H9 (cell line): ENCODE measurements around the gene NPHS1. TPM values are rescaled to one million over a fixed set of nuclear protein-coding genes. Genes with fewer than 3 reads are reported as not detected.

ENCODE experiments used
- DNase-seq: peaks from one replicate; pipeline ENCODE4 v3.0.0-alpha.2; 2017
- H2AFZ ChIP-seq: one replicate; pipeline ENCODE4 v1.6.1; 2013; ENCODE audit warnings: mild to moderate bottlenecking, low read length, control low read depth, moderate library complexity
- H2AK5ac ChIP-seq: 2 replicates; pipeline ENCODE4 v1.6.1; 2013; ENCODE audit warnings: low read length, control low read depth, mixed read lengths; ENCODE audit not compliant: insufficient read length
- H2BK120ac ChIP-seq: one replicate; pipeline ENCODE4 v1.6.1; 2013; ENCODE audit warnings: low read depth, mild to moderate bottlenecking, low read length, control low read depth, inconsistent platforms; ENCODE audit not compliant: poor library complexity, severe bottlenecking
- H2BK12ac ChIP-seq: 2 replicates; pipeline ENCODE4 v1.6.1; 2013; ENCODE audit warnings: low read length, control low read depth, mixed read lengths, low read depth; ENCODE audit not compliant: insufficient read length
- H2BK15ac ChIP-seq: 2 replicates; pipeline ENCODE4 v1.6.1; 2013; ENCODE audit warnings: low read depth, low read length, control low read depth
- H2BK20ac ChIP-seq: one replicate; pipeline ENCODE4 v1.6.1; 2013; ENCODE audit warnings: low read depth, mild to moderate bottlenecking, low read length, control low read depth, inconsistent platforms; ENCODE audit not compliant: poor library complexity, severe bottlenecking
- H2BK5ac ChIP-seq: 2 replicates; pipeline ENCODE4 v1.6.1; 2013; ENCODE audit warnings: low read length, control low read depth, mixed read lengths; ENCODE audit not compliant: insufficient read length
- H3K14ac ChIP-seq: 2 replicates; pipeline ENCODE4 v1.6.1; 2013; ENCODE audit warnings: low read length, control low read depth; ENCODE audit not compliant: insufficient read depth
- H3K18ac ChIP-seq: 2 replicates; pipeline ENCODE4 v1.6.1; 2013; ENCODE audit warnings: low read depth, mild to moderate bottlenecking, mixed read lengths, low read length, control low read depth; ENCODE audit not compliant: insufficient read length
- H3K23ac ChIP-seq: 2 replicates; pipeline ENCODE4 v1.6.1; 2013; ENCODE audit warnings: low read length, control low read depth, mixed read lengths, low read depth; ENCODE audit not compliant: insufficient read length
- H3K23me2 ChIP-seq: 2 replicates; pipeline ENCODE4 v1.6.1; 2013; ENCODE audit warnings: low read depth, mild to moderate bottlenecking, mixed read lengths, low read length, control low read depth; ENCODE audit not compliant: insufficient read length, poor library complexity, severe bottlenecking
- H3K27ac ChIP-seq: 2 replicates; pipeline ENCODE4 v1.5.1; 2013; ENCODE audit warnings: low read length, control low read depth, mixed read lengths, low read depth; ENCODE audit not compliant: insufficient read length
- H3K27me3 ChIP-seq: 2 replicates; pipeline ENCODE4 v1.6.1; 2013; ENCODE audit warnings: low read length, control low read depth, inconsistent platforms; ENCODE audit not compliant: insufficient read depth
- H3K4ac ChIP-seq: 2 replicates; pipeline ENCODE4 v1.6.1; 2013; ENCODE audit warnings: low read depth, mild to moderate bottlenecking, control low read depth, inconsistent platforms, low read length, moderate library complexity
- H3K4me1 ChIP-seq: 2 replicates; pipeline ENCODE4 v1.6.1; 2013; ENCODE audit warnings: low read length, control low read depth, inconsistent platforms; ENCODE audit not compliant: insufficient read depth
- H3K4me2 ChIP-seq: 2 replicates; pipeline ENCODE4 v1.6.1; 2013; ENCODE audit warnings: low read length, control low read depth, mixed read lengths; ENCODE audit not compliant: insufficient read length, insufficient read depth
- H3K56ac ChIP-seq: 2 replicates; pipeline ENCODE4 v1.6.1; 2013; ENCODE audit warnings: low read depth, mild to moderate bottlenecking, mixed read lengths, low read length, control low read depth; ENCODE audit not compliant: insufficient read length
- H3K79me1 ChIP-seq: 2 replicates; pipeline ENCODE4 v1.6.1; 2013; ENCODE audit warnings: low read depth, mild to moderate bottlenecking, moderate library complexity, low read length, control low read depth, inconsistent platforms; ENCODE audit not compliant: insufficient read depth, poor library complexity, severe bottlenecking
- H3K79me2 ChIP-seq: 2 replicates; pipeline ENCODE4 v1.6.1; 2013; ENCODE audit warnings: low read length, control low read depth, inconsistent platforms; ENCODE audit not compliant: insufficient read depth
- H3K9ac ChIP-seq: 2 replicates; pipeline ENCODE4 v1.6.1; 2013; ENCODE audit warnings: low read length, control low read depth, mixed read lengths; ENCODE audit not compliant: insufficient read length; ENCODE audit errors: extremely low read depth
- H3K9me3 ChIP-seq: one replicate; pipeline ENCODE4 v1.6.1; 2013; ENCODE audit warnings: low read depth, low read length, inconsistent platforms; ENCODE audit not compliant: control insufficient read depth
- H3T11ph ChIP-seq: one replicate; pipeline ENCODE4 v1.6.1; 2013; ENCODE audit warnings: mild to moderate bottlenecking, low read length, control low read depth, inconsistent platforms
- H4K20me1 ChIP-seq: one replicate; pipeline ENCODE4 v1.6.1; 2013; ENCODE audit not compliant: control insufficient read depth, insufficient read length, insufficient read depth
- H4K5ac ChIP-seq: 2 replicates; pipeline ENCODE4 v1.6.1; 2013; ENCODE audit warnings: low read depth, mild to moderate bottlenecking, mixed read lengths, low read length, control low read depth; ENCODE audit not compliant: insufficient read length
- H4K8ac ChIP-seq: replicated peaks from 2 replicates; pipeline ENCODE4 v1.6.1; 2013; ENCODE audit warnings: low read length, control low read depth, mixed read lengths, low read depth; ENCODE audit not compliant: insufficient read length
- H4K91ac ChIP-seq: 2 replicates; pipeline ENCODE4 v1.6.1; 2013; ENCODE audit warnings: low read depth, mild to moderate bottlenecking, moderate library complexity, mixed read lengths, low read length, control low read depth; ENCODE audit not compliant: insufficient read length
- H3K27ac Mint-ChIP-seq, 3 experiments: 2 replicates in 2 of 3; 3 replicates in 1 of 3; pipeline ENCODE4 v1.8.0; 2020 to 2021; ENCODE audit warnings: mixed read lengths in 3 of 3, mild to moderate bottlenecking in 1 of 3, moderate library complexity in 1 of 3
- H3K27me3 Mint-ChIP-seq: 2 replicates; pipeline ENCODE4 v1.8.0; 2021; ENCODE audit warnings: low read depth, mild to moderate bottlenecking, moderate library complexity, mixed read lengths
- H3K36me3 Mint-ChIP-seq, 3 experiments: 2 replicates in 2 of 3; 3 replicates in 1 of 3; pipeline ENCODE4 v1.8.0; 2020 to 2021; ENCODE audit warnings: low read depth in 3 of 3, mixed read lengths in 3 of 3; ENCODE audit not compliant: insufficient read depth in 1 of 3
- H3K4me1 Mint-ChIP-seq, 2 experiments: 2 replicates each; pipeline ENCODE4 v1.8.0; 2020; ENCODE audit warnings: mixed read lengths in 2 of 2
- H3K4me3 Mint-ChIP-seq, 2 experiments: 2 replicates in 1 of 2; 3 replicates in 1 of 2; pipeline ENCODE4 v1.8.0; 2020 to 2021; ENCODE audit warnings: mild to moderate bottlenecking in 2 of 2, mixed read lengths in 2 of 2, moderate library complexity in 1 of 2
- H3K9me3 Mint-ChIP-seq, 2 experiments: 2 replicates in 1 of 2; 3 replicates in 1 of 2; pipeline ENCODE4 v1.8.0; 2020; ENCODE audit warnings: mild to moderate bottlenecking in 2 of 2, mixed read lengths in 2 of 2, moderate library complexity in 1 of 2
- CTCF ChIP-seq: fragments of 200-600 bp; sonication (generic); conservative IDR thresholded peaks from 3 replicates; pipeline ENCODE4 v1.8.0; 2021; ENCODE audit warnings: antibody characterized with exemption, mild to moderate bottlenecking
- WGBS: extraction: QIAGEN DNeasy Blood & Tissue Kit; methylation state at CpG from one replicate; pipeline ENCODE4 v1.1.7; 2013; ENCODE audit warnings: missing lambda C conversion rate, low lambda C conversion rate, mixed read lengths; ENCODE audit not compliant: insufficient read length; ENCODE audit errors: extremely low coverage; 5-methylcytosine and 5-hydroxymethylcytosine counted together
- total RNA-seq: library from RNA; stranded (reverse); gene quantifications from 2 replicates; pipeline ENCODE4 v1.2.1, GENCODE V29; 2021

Gene NPHS1
- total RNA-seq, 1 experiment from 2014 or later, result 0.83 TPM

GRCh38 chr19:35853038-35853756 lies 893 bp upstream of the NPHS1 start:
- no peak overlapping the region for H2BK120ac ChIP-seq
- no peak overlapping the region for H3K4me3 Mint-ChIP-seq
- no peaks in the 10 kb centered on the region for H3K79me1 ChIP-seq
- H3K18ac ChIP-seq, result no peak overlapping the region
- H4K5ac ChIP-seq, result no peak overlapping the region
- H2AFZ ChIP-seq, result no peak overlapping the region
- H3K27me3 Mint-ChIP-seq, result peaks cover 79% of the 10 kb centered on the region
- no peak for TF ChIP-seq CTCF
- H4K8ac ChIP-seq, result no peak overlapping the region
- H2BK12ac ChIP-seq, result no peak overlapping the region
- H3K27me3 ChIP-seq, result peaks cover 2% of the 10 kb centered on the region; the same call in 1 of the 2 replicates
- H3K27ac ChIP-seq, result no peak overlapping the region
- H4K20me1 ChIP-seq, result peaks cover 3% of the 10 kb centered on the region
- no peaks in the 10 kb centered on the region; the same call in 1 of the 2 replicates for H3K4me1 ChIP-seq
- H3K9ac ChIP-seq, result no peak overlapping the region
- no peak overlapping the region for H3T11ph ChIP-seq
- no peaks in the 10 kb centered on the region for H3K36me3 Mint-ChIP-seq
- H3K23ac ChIP-seq, result no peak overlapping the region
- H2BK5ac ChIP-seq, result no peak overlapping the region
- H4K91ac ChIP-seq, result no peak overlapping the region
- no peaks in the 10 kb centered on the region for H3K79me2 ChIP-seq
- H3K14ac ChIP-seq, result no peak overlapping the region
- H3K56ac ChIP-seq, result no peak overlapping the region
- H2BK20ac ChIP-seq, result no peak overlapping the region
- no peak overlapping the region for H3K4ac ChIP-seq
- no peak for DNase-seq
- H3K4me2 ChIP-seq, result no peak overlapping the region
- H3K23me2 ChIP-seq, result peaks cover 17% of the 10 kb centered on the region
- H2BK15ac ChIP-seq, result no peak overlapping the region
- no peaks in the 10 kb centered on the region for H3K9me3 ChIP-seq
- H3K4me1 Mint-ChIP-seq, result peaks cover 14 to 34% of the 10 kb centered on the region in 2 experiments
- no peaks in the 10 kb centered on the region; a peak in 1 of 5 replicates for H3K9me3 Mint-ChIP-seq
- H2AK5ac ChIP-seq, result no peak overlapping the region
- whole genome bisulfite sequencing, result no CpG with 5 or more reads among the region's 8 CpGs
- H3K27ac Mint-ChIP-seq, result no peak overlapping the region
